SK-N-SH treated with all-trans-retinoic acid at 6 μM for 48 hours (cell line): Measurements from ENCODE around the gene NBEAL1.

Experiments
- ATAC-seq: fragments of 200-7000 bp; cut with Tn5 transposase; 3 replicates; pipeline ENCODE4 v1.9.1; 2020; ENCODE audit warnings: mild to moderate bottlenecking, moderate library complexity
- ARNTL ChIP-seq: fragments of 450-650 bp; formaldehyde crosslinking; IDR thresholded peaks from 2 replicates; pipeline ENCODE4 v1.5.0; 2020; ENCODE audit warnings: low read depth, mild to moderate bottlenecking, moderate library complexity, borderline replicate concordance
- BACH2 ChIP-seq: fragments of 250-450 bp; sonication (Bioruptor Pico); IDR thresholded peaks from 2 replicates; pipeline ENCODE4 v1.9.0; 2021; ENCODE audit warnings: mild to moderate bottlenecking, borderline replicate concordance
- CSDC2 ChIP-seq: fragments of 250-450 bp; sonication (Bioruptor Pico); IDR thresholded peaks from 2 replicates; pipeline ENCODE4 v1.5.0; 2020; ENCODE audit warnings: mild to moderate bottlenecking, moderate library complexity
- ESRRG ChIP-seq: fragments of 250-450 bp; sonication (Bioruptor Pico); IDR thresholded peaks from 2 replicates; pipeline ENCODE4 v1.6.1; 2021; ENCODE audit warnings: mild to moderate bottlenecking
- GLIS3 ChIP-seq: fragments of 250-450 bp; sonication (Bioruptor Pico); IDR thresholded peaks from 2 replicates; pipeline ENCODE4 v1.5.0; 2020; ENCODE audit warnings: mild to moderate bottlenecking, moderate library complexity
- ISL1 ChIP-seq: fragments of 250-450 bp; sonication (Bioruptor Pico); IDR thresholded peaks from 2 replicates; pipeline ENCODE4 v2.1.2; 2022; ENCODE audit warnings: mild to moderate bottlenecking, moderate library complexity
- OSR1 ChIP-seq: fragments of 250-450 bp; sonication (Bioruptor Pico); IDR thresholded peaks from 2 replicates; pipeline ENCODE4 v1.8.0; 2022; ENCODE audit warnings: moderate library complexity, mild to moderate bottlenecking, inconsistent platforms
- RARB ChIP-seq: fragments of 250-450 bp; sonication (Bioruptor Pico); IDR thresholded peaks from 2 replicates; pipeline ENCODE4 v1.8.0; 2021; ENCODE audit warnings: mild to moderate bottlenecking, moderate library complexity
- SNAI2 ChIP-seq: fragments of 250-450 bp; sonication (Bioruptor Pico); IDR thresholded peaks from 2 replicates; pipeline ENCODE4 v1.5.0; 2020; ENCODE audit warnings: mild to moderate bottlenecking, moderate library complexity
- TCF4 ChIP-seq: fragments of 250-450 bp; sonication (Bioruptor Pico); IDR thresholded peaks from 2 replicates; pipeline ENCODE4 v1.8.0; 2021; ENCODE audit warnings: mild to moderate bottlenecking, moderate library complexity, borderline replicate concordance
- TOX ChIP-seq: fragments of 250-450 bp; sonication (Bioruptor Pico); IDR thresholded peaks from 2 replicates; pipeline ENCODE4 v1.8.0; 2021; ENCODE audit warnings: mild to moderate bottlenecking, moderate library complexity, borderline replicate concordance
- ZFP3 ChIP-seq: fragments of 250-450 bp; sonication (Bioruptor Pico); IDR thresholded peaks from 2 replicates; pipeline ENCODE4 v1.5.0; 2020; ENCODE audit warnings: mild to moderate bottlenecking, moderate library complexity
- ZFP30 ChIP-seq: fragments of 450-650 bp; formaldehyde crosslinking; IDR thresholded peaks from 2 replicates; pipeline ENCODE4 v1.5.0; 2022; ENCODE audit warnings: mild to moderate bottlenecking, moderate library complexity
- ZNF565 ChIP-seq: fragments of 450-650 bp; formaldehyde crosslinking; conservative IDR thresholded peaks from 2 replicates; pipeline ENCODE4 v1.5.0; 2020; ENCODE audit warnings: low read depth, mild to moderate bottlenecking, moderate library complexity
- ZNF8 ChIP-seq: fragments of 450-650 bp; formaldehyde crosslinking; IDR thresholded peaks from 2 replicates; pipeline ENCODE4 v1.5.0; 2020; ENCODE audit warnings: mild to moderate bottlenecking, moderate library complexity
- TF ChIP-seq, protein P1 (sequence below): fragments of 250-450 bp; sonication (Bioruptor Pico); IDR thresholded peaks from 2 replicates; pipeline ENCODE4 v1.5.0; 2020; ENCODE audit warnings: mild to moderate bottlenecking, moderate library complexity
- TF ChIP-seq, protein P2 (sequence below): fragments of 250-450 bp; sonication (Bioruptor Pico); IDR thresholded peaks from 2 replicates; pipeline ENCODE4 v1.5.1; 2021; ENCODE audit warnings: mild to moderate bottlenecking, moderate library complexity
- TF ChIP-seq, protein P3 (sequence below): fragments of 250-450 bp; sonication (Bioruptor Pico); IDR thresholded peaks from 2 replicates; pipeline ENCODE4 v1.5.1; 2020; ENCODE audit warnings: low read depth, mild to moderate bottlenecking, moderate library complexity
- TF ChIP-seq, protein P4 (sequence below): fragments of 250-450 bp; sonication (Bioruptor Pico); IDR thresholded peaks from 2 replicates; pipeline ENCODE4 v1.8.0; 2020; ENCODE audit warnings: mild to moderate bottlenecking, moderate library complexity, borderline replicate concordance

NBEAL1 gene

DNA sequence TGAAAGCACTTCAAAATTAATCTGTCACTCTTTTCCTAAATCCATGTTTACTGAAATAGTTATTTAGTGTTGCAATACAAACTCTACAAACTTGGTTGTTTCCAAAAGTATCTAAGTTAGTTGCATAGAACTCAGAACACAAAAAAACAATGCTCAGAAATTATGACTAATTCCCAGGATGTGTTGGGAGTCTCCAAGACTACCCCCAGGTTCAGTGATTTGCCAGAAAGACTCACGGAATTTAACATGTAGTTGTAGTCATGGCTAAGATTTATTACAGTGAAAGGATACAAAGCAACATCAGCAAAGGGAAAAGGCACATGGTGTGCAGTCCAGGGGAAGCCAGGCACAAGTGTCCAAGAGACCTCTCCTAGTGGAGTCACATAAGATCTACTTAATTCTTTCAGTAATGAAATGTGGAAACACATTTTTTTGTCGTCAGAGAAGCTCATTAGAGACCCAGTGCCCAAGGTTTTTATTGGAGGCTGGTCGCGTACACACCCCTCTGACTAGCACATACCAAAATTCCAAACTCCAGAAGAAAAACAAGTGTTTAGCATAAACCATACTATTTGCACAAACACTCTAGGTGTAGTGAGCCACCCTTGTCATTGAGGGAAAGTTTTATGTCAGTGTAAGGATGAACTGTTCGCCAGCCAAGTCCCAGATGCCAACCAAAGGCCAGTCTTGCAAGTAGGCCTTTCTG lies 180.8 kb downstream of the NBEAL1 start:
- ATAC-seq = no peak
- no peak for TF ChIP-seq ZFP30 (CRISPR knock-in tag)
- no peak for TF ChIP-seq ARNTL (CRISPR knock-in tag)
- TF ChIP-seq ESRRG (CRISPR knock-in tag) = no peak
- no peak for TF ChIP-seq ISL1 (CRISPR knock-in tag)
- TF ChIP-seq, protein P1, sequence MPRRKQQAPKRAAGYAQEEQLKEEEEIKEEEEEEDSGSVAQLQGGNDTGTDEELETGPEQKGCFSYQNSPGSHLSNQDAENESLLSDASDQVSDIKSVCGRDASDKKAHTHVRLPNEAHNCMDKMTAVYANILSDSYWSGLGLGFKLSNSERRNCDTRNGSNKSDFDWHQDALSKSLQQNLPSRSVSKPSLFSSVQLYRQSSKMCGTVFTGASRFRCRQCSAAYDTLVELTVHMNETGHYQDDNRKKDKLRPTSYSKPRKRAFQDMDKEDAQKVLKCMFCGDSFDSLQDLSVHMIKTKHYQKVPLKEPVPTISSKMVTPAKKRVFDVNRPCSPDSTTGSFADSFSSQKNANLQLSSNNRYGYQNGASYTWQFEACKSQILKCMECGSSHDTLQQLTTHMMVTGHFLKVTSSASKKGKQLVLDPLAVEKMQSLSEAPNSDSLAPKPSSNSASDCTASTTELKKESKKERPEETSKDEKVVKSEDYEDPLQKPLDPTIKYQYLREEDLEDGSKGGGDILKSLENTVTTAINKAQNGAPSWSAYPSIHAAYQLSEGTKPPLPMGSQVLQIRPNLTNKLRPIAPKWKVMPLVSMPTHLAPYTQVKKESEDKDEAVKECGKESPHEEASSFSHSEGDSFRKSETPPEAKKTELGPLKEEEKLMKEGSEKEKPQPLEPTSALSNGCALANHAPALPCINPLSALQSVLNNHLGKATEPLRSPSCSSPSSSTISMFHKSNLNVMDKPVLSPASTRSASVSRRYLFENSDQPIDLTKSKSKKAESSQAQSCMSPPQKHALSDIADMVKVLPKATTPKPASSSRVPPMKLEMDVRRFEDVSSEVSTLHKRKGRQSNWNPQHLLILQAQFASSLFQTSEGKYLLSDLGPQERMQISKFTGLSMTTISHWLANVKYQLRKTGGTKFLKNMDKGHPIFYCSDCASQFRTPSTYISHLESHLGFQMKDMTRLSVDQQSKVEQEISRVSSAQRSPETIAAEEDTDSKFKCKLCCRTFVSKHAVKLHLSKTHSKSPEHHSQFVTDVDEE (CRISPR knock-in tag) = no peak
- TF ChIP-seq ZNF8 (CRISPR knock-in tag) = no peak

DNA sequence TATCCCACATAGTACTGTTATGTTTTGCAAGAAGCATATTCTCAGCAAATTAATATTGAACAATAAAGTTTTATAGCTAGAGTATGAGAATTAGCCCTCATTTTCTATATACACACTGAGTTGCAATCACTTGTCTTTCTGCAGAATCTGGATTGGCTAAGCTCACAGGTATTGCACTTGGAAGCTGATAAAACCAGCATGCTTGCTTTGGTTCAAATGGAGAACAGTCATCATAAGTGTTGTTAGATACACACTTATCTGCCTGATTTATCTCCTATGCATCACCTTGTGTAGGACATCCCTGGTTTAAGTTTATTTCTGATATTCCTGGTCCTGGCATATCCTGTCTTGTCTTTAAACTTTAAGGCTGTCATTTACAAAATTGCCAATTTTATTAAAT lies 186.2 kb downstream of the NBEAL1 start:
- ATAC-seq = no peak
- TF ChIP-seq BACH2 (CRISPR knock-in tag) = no peak
- TF ChIP-seq, protein P2, sequence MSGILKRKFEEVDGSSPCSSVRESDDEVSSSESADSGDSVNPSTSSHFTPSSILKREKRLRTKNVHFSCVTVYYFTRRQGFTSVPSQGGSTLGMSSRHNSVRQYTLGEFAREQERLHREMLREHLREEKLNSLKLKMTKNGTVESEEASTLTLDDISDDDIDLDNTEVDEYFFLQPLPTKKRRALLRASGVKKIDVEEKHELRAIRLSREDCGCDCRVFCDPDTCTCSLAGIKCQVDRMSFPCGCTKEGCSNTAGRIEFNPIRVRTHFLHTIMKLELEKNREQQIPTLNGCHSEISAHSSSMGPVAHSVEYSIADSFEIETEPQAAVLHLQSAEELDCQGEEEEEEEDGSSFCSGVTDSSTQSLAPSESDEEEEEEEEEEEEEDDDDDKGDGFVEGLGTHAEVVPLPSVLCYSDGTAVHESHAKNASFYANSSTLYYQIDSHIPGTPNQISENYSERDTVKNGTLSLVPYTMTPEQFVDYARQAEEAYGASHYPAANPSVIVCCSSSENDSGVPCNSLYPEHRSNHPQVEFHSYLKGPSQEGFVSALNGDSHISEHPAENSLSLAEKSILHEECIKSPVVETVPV (CRISPR knock-in tag) = no peak
- no peak for TF ChIP-seq GLIS3 (CRISPR knock-in tag)
- no peak for TF ChIP-seq ZNF8 (CRISPR knock-in tag)
- TF ChIP-seq, protein P1 (CRISPR knock-in tag) = no peak
- TF ChIP-seq TCF4 = no peak
- no peak for TF ChIP-seq ISL1 (CRISPR knock-in tag)
- no peak for TF ChIP-seq OSR1 (CRISPR knock-in tag)
- no peak for TF ChIP-seq ZFP30 (CRISPR knock-in tag)
- no peak for TF ChIP-seq CSDC2 (CRISPR knock-in tag)
- no peak for TF ChIP-seq ZFP3 (CRISPR knock-in tag)
- no peak for TF ChIP-seq ESRRG (CRISPR knock-in tag)
- TF ChIP-seq SNAI2 (CRISPR knock-in tag) = no peak
- no peak for TF ChIP-seq ARNTL (CRISPR knock-in tag)
- no peak for TF ChIP-seq TOX
- no peak for TF ChIP-seq RARB (CRISPR knock-in tag)
- no peak for TF ChIP-seq ZNF565 (CRISPR knock-in tag)

DNA sequence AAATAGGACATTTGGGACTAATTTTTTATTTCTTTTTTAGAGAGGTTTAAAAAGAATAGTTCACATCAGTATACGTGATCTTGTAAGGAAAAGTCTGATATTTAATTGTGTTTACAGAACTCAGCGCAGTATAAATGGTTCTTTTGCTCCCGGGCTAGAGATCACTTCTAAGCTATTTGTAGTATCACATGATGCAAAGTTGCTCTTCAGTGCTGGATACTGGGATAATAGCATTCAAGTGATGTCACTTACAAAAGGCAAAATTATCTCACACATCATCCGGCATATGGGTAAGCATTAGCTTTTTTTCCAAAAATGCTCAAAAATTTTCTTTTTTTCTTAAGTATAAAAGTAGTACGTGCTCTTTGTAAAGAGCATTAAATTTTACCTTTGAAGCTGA lies 186.8 kb downstream of the NBEAL1 start:
- no peak for ATAC-seq
- TF ChIP-seq, protein P3, sequence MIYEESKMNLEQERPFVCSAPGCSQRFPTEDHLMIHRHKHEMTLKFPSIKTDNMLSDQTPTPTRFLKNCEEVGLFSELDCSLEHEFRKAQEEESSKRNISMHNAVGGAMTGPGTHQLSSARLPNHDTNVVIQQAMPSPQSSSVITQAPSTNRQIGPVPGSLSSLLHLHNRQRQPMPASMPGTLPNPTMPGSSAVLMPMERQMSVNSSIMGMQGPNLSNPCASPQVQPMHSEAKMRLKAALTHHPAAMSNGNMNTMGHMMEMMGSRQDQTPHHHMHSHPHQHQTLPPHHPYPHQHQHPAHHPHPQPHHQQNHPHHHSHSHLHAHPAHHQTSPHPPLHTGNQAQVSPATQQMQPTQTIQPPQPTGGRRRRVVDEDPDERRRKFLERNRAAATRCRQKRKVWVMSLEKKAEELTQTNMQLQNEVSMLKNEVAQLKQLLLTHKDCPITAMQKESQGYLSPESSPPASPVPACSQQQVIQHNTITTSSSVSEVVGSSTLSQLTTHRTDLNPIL (CRISPR knock-in tag) = no peak
- TF ChIP-seq GLIS3 (CRISPR knock-in tag) (no peak), TOX (no peak), OSR1 (CRISPR knock-in tag) (no peak), SNAI2 (CRISPR knock-in tag) (no peak)
- TF ChIP-seq, protein P4, sequence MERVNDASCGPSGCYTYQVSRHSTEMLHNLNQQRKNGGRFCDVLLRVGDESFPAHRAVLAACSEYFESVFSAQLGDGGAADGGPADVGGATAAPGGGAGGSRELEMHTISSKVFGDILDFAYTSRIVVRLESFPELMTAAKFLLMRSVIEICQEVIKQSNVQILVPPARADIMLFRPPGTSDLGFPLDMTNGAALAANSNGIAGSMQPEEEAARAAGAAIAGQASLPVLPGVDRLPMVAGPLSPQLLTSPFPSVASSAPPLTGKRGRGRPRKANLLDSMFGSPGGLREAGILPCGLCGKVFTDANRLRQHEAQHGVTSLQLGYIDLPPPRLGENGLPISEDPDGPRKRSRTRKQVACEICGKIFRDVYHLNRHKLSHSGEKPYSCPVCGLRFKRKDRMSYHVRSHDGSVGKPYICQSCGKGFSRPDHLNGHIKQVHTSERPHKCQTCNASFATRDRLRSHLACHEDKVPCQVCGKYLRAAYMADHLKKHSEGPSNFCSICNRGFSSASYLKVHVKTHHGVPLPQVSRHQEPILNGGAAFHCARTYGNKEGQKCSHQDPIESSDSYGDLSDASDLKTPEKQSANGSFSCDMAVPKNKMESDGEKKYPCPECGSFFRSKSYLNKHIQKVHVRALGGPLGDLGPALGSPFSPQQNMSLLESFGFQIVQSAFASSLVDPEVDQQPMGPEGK = no peak
- TF ChIP-seq, protein P1 (CRISPR knock-in tag) = no peak
- TF ChIP-seq, protein P2 (CRISPR knock-in tag) = no peak
